Stimulated activated CD8-positive, alpha-beta memory T cell treated with anti-CD3 and anti-CD28 coated beads, Interleukin-4, amount 100 ng/mL, for 1 hour (primary cell): ENCODE data around the gene ITGAL.

Experiments used
- DNase-seq, 2 donors: peaks; one replicate each; pipeline ENCODE4 v3.0.0-alpha.2; 2020; ENCODE audit warnings: low read depth in 2 of 2, low spot score in 1 of 2

The ITGAL gene

DNA sequence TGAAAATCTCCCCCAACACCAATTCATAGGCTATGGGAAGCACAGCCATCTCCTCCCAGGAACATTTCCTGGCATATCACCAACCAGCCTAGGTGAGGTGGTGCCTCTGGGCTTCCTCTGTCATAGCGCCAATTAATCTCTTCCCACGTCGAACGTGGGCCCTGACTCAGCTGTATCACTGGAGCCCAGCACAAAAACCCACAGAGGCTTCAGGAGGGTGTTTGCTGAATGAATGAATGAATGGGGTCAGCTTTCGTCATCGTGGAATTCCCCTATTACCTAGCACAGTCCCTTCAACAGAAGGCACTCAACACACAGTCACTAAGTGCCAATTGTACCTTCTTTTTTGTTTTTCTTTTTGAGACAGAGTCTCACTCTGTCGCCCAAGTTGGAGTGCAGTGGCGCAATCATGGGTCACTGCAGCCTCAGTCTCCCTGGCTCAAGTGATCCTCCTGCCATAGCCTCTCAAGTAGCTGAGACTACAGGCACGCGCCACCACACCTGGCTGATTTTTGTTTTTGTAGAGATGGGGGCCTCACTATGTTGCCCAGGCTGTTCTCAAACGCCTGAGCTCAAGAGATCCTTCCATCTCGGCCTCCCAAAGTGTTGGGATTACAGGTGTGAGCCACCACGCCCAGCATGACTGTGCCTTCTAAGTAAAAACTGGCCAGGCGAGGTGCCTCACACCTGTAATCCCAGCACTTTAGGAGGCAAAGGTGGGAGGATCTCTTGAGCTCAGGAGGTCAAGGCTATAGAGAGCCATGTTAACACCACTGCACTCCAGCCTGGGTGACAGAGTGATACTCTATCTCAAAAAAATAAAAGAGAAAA is 94.8 kb downstream of the ITGAL start:
- no peak for DNase-seq

- DNase-seq: no peak
Measured at GRCh38 chr16:30567991-30568638, 95.6 kb downstream of the ITGAL start.

DNA sequence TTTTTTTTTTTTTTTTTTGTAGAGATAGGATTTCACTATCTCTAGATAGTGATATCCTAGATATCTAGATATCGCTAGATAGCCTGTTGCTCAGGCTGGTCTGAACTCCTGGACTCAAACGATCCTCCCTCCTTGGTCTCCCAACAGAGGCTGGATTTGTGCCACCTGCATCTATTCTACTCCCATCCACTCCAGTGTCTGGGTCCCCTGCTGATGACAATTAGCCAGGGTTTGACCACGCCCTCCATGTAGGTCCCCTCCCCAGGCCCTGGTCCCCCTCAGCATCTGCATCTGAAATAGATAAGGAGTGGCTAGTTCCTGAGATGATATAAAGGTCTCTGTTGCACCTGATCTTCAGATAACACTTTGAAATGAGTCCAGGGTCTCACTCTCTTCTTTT is 96.7 kb downstream of the ITGAL start:
- DNase-seq: no peak

DNA sequence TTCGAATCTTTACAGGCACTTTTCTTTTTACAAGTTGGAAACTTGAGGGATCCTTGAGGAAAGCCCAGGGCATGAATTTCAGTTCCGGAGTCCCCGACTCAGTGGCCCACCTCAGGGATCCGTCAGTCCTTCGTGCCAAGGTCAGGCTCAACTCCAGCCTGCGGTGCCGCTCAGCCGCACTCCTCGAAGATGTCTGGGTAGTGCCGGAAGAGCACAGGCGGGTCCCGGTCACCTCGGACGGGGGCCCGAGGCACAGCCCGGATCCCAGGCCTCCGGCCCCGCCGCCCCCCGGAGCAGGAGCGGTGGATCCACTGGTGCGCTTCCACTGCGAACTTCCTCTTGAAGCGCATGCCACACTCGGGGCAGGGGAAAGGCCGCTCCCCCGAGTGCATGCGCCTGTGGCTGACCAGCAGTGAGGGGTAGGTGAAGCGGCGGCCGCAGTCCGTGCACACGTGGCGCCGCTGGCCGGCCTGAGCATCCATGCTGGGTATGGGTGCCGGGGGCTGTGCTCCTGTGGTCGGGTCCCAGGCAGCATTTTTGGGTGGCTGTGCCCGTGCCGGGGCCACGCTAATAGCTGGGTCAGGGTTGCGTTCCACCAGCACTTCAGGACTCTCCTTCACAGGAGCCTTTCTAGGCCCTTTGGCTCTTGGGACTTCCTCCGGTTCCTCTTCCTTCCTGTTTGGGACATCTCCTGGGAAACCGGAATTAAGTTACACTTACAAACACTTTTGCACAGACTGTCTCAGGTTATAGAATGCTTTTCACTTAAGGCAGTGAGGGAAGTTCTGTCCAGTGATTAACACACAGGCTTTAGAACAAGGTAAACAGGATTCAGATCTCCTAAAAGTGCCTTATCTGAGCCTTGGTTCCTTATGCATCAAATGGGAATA is 97.4 kb downstream of the ITGAL start:
- DNase-seq: no peak

DNA sequence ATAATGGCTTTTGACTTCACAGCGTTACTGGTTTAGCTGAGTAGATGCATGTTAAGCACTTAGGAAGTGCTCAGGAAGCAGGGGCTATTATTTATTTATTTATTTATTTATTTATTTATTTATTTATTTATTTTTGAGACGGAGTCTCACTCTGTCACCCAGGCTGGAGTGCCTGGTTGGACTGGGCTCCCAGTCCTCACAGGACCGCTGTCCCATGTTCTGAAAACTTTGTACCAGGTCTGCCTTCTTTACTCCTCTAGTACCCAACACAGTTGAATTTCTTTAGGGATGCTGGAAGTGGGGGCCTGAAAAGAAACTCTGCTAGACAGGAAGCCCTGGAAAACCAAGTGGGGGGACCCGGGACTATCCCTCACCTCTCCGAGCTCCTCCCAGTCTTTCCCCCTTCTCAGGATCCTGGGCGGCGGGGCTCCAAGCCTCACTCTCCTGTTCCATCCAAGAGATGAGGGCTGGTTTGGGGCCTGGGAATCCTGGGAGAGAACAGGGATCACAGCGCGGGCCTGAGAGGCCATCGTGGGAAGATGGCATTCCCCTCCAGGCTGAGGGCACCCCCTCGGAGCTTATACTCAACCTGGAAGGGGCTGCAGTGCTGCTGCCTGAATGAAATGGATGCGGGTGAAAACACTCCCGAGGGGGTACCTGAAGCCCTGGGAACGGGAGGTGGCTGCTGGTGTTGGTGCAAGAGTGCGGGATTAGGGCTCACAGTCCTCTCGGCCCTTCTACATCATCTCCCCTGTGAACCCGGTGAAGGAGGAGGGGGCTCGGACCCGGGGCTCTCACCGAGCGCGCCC is 98.3 kb downstream of the ITGAL start:
- DNase-seq: no peak

- peak; percentile 76 to 87 for DNase-seq
Measured at GRCh38 chr16:30571445-30572322, 99.1 kb downstream of the ITGAL start, which contains the start of gene ZNF688. Gene ZNF688, minus strand, starts transcription at chr16:30571714. Its CDS starts 85 bp downstream, at chr16:30571629.
